H9 (cell line): ENCODE measurements around the gene LIMS1. TPM values are rescaled to one million over a fixed set of nuclear protein-coding genes. Genes with fewer than 3 reads are reported as not detected.
"Not testable (repeated sequence)": the region's sequence is repeated elsewhere in the genome, so short reads cannot be mapped to it uniquely, and the experiment has no call there.

Experiments used
- DNase-seq: peaks from one replicate; pipeline ENCODE4 v3.0.0-alpha.2; 2017
- H2AFZ ChIP-seq: one replicate; pipeline ENCODE4 v1.6.1; 2013; ENCODE audit warnings: mild to moderate bottlenecking, low read length, control low read depth, moderate library complexity
- H2AK5ac ChIP-seq: 2 replicates; pipeline ENCODE4 v1.6.1; 2013; ENCODE audit warnings: low read length, control low read depth, mixed read lengths; ENCODE audit not compliant: insufficient read length
- H2BK120ac ChIP-seq: one replicate; pipeline ENCODE4 v1.6.1; 2013; ENCODE audit warnings: low read depth, mild to moderate bottlenecking, low read length, control low read depth, inconsistent platforms; ENCODE audit not compliant: poor library complexity, severe bottlenecking
- H2BK12ac ChIP-seq: 2 replicates; pipeline ENCODE4 v1.6.1; 2013; ENCODE audit warnings: low read length, control low read depth, mixed read lengths, low read depth; ENCODE audit not compliant: insufficient read length
- H2BK15ac ChIP-seq: 2 replicates; pipeline ENCODE4 v1.6.1; 2013; ENCODE audit warnings: low read depth, low read length, control low read depth
- H2BK20ac ChIP-seq: one replicate; pipeline ENCODE4 v1.6.1; 2013; ENCODE audit warnings: low read depth, mild to moderate bottlenecking, low read length, control low read depth, inconsistent platforms; ENCODE audit not compliant: poor library complexity, severe bottlenecking
- H2BK5ac ChIP-seq: 2 replicates; pipeline ENCODE4 v1.6.1; 2013; ENCODE audit warnings: low read length, control low read depth, mixed read lengths; ENCODE audit not compliant: insufficient read length
- H3K14ac ChIP-seq: 2 replicates; pipeline ENCODE4 v1.6.1; 2013; ENCODE audit warnings: low read length, control low read depth; ENCODE audit not compliant: insufficient read depth
- H3K18ac ChIP-seq: 2 replicates; pipeline ENCODE4 v1.6.1; 2013; ENCODE audit warnings: low read depth, mild to moderate bottlenecking, mixed read lengths, low read length, control low read depth; ENCODE audit not compliant: insufficient read length
- H3K23ac ChIP-seq: 2 replicates; pipeline ENCODE4 v1.6.1; 2013; ENCODE audit warnings: low read length, control low read depth, mixed read lengths, low read depth; ENCODE audit not compliant: insufficient read length
- H3K23me2 ChIP-seq: 2 replicates; pipeline ENCODE4 v1.6.1; 2013; ENCODE audit warnings: low read depth, mild to moderate bottlenecking, mixed read lengths, low read length, control low read depth; ENCODE audit not compliant: insufficient read length, poor library complexity, severe bottlenecking
- H3K27ac ChIP-seq: 2 replicates; pipeline ENCODE4 v1.5.1; 2013; ENCODE audit warnings: low read length, control low read depth, mixed read lengths, low read depth; ENCODE audit not compliant: insufficient read length
- H3K27me3 ChIP-seq: 2 replicates; pipeline ENCODE4 v1.6.1; 2013; ENCODE audit warnings: low read length, control low read depth, inconsistent platforms; ENCODE audit not compliant: insufficient read depth
- H3K4ac ChIP-seq: 2 replicates; pipeline ENCODE4 v1.6.1; 2013; ENCODE audit warnings: low read depth, mild to moderate bottlenecking, control low read depth, inconsistent platforms, low read length, moderate library complexity
- H3K4me1 ChIP-seq: 2 replicates; pipeline ENCODE4 v1.6.1; 2013; ENCODE audit warnings: low read length, control low read depth, inconsistent platforms; ENCODE audit not compliant: insufficient read depth
- H3K4me2 ChIP-seq: 2 replicates; pipeline ENCODE4 v1.6.1; 2013; ENCODE audit warnings: low read length, control low read depth, mixed read lengths; ENCODE audit not compliant: insufficient read length, insufficient read depth
- H3K56ac ChIP-seq: 2 replicates; pipeline ENCODE4 v1.6.1; 2013; ENCODE audit warnings: low read depth, mild to moderate bottlenecking, mixed read lengths, low read length, control low read depth; ENCODE audit not compliant: insufficient read length
- H3K79me1 ChIP-seq: 2 replicates; pipeline ENCODE4 v1.6.1; 2013; ENCODE audit warnings: low read depth, mild to moderate bottlenecking, moderate library complexity, low read length, control low read depth, inconsistent platforms; ENCODE audit not compliant: insufficient read depth, poor library complexity, severe bottlenecking
- H3K79me2 ChIP-seq: 2 replicates; pipeline ENCODE4 v1.6.1; 2013; ENCODE audit warnings: low read length, control low read depth, inconsistent platforms; ENCODE audit not compliant: insufficient read depth
- H3K9ac ChIP-seq: 2 replicates; pipeline ENCODE4 v1.6.1; 2013; ENCODE audit warnings: low read length, control low read depth, mixed read lengths; ENCODE audit not compliant: insufficient read length; ENCODE audit errors: extremely low read depth
- H3K9me3 ChIP-seq: one replicate; pipeline ENCODE4 v1.6.1; 2013; ENCODE audit warnings: low read depth, low read length, inconsistent platforms; ENCODE audit not compliant: control insufficient read depth
- H3T11ph ChIP-seq: one replicate; pipeline ENCODE4 v1.6.1; 2013; ENCODE audit warnings: mild to moderate bottlenecking, low read length, control low read depth, inconsistent platforms
- H4K20me1 ChIP-seq: one replicate; pipeline ENCODE4 v1.6.1; 2013; ENCODE audit not compliant: control insufficient read depth, insufficient read length, insufficient read depth
- H4K5ac ChIP-seq: 2 replicates; pipeline ENCODE4 v1.6.1; 2013; ENCODE audit warnings: low read depth, mild to moderate bottlenecking, mixed read lengths, low read length, control low read depth; ENCODE audit not compliant: insufficient read length
- H4K8ac ChIP-seq: replicated peaks from 2 replicates; pipeline ENCODE4 v1.6.1; 2013; ENCODE audit warnings: low read length, control low read depth, mixed read lengths, low read depth; ENCODE audit not compliant: insufficient read length
- H4K91ac ChIP-seq: 2 replicates; pipeline ENCODE4 v1.6.1; 2013; ENCODE audit warnings: low read depth, mild to moderate bottlenecking, moderate library complexity, mixed read lengths, low read length, control low read depth; ENCODE audit not compliant: insufficient read length
- H3K27ac Mint-ChIP-seq, 3 experiments: 2 replicates in 2 of 3; 3 replicates in 1 of 3; pipeline ENCODE4 v1.8.0; 2020 to 2021; ENCODE audit warnings: mixed read lengths in 3 of 3, mild to moderate bottlenecking in 1 of 3, moderate library complexity in 1 of 3
- H3K27me3 Mint-ChIP-seq: 2 replicates; pipeline ENCODE4 v1.8.0; 2021; ENCODE audit warnings: low read depth, mild to moderate bottlenecking, moderate library complexity, mixed read lengths
- H3K36me3 Mint-ChIP-seq, 3 experiments: 2 replicates in 2 of 3; 3 replicates in 1 of 3; pipeline ENCODE4 v1.8.0; 2020 to 2021; ENCODE audit warnings: low read depth in 3 of 3, mixed read lengths in 3 of 3; ENCODE audit not compliant: insufficient read depth in 1 of 3
- H3K4me1 Mint-ChIP-seq, 2 experiments: 2 replicates each; pipeline ENCODE4 v1.8.0; 2020; ENCODE audit warnings: mixed read lengths in 2 of 2
- H3K4me3 Mint-ChIP-seq, 2 experiments: 2 replicates in 1 of 2; 3 replicates in 1 of 2; pipeline ENCODE4 v1.8.0; 2020 to 2021; ENCODE audit warnings: mild to moderate bottlenecking in 2 of 2, mixed read lengths in 2 of 2, moderate library complexity in 1 of 2
- H3K9me3 Mint-ChIP-seq, 2 experiments: 2 replicates in 1 of 2; 3 replicates in 1 of 2; pipeline ENCODE4 v1.8.0; 2020; ENCODE audit warnings: mild to moderate bottlenecking in 2 of 2, mixed read lengths in 2 of 2, moderate library complexity in 1 of 2
- WGBS: extraction: QIAGEN DNeasy Blood & Tissue Kit; methylation state at CpG from one replicate; pipeline ENCODE4 v1.1.7; 2013; ENCODE audit warnings: missing lambda C conversion rate, low lambda C conversion rate, mixed read lengths; ENCODE audit not compliant: insufficient read length; ENCODE audit errors: extremely low coverage; 5-methylcytosine and 5-hydroxymethylcytosine counted together
- total RNA-seq: library from RNA; stranded (reverse); gene quantifications from 2 replicates; pipeline ENCODE4 v1.2.1, GENCODE V29; 2021

Gene LIMS1
- total RNA-seq, 1 experiment from 2014 or later, result 37.7 TPM

DNA sequence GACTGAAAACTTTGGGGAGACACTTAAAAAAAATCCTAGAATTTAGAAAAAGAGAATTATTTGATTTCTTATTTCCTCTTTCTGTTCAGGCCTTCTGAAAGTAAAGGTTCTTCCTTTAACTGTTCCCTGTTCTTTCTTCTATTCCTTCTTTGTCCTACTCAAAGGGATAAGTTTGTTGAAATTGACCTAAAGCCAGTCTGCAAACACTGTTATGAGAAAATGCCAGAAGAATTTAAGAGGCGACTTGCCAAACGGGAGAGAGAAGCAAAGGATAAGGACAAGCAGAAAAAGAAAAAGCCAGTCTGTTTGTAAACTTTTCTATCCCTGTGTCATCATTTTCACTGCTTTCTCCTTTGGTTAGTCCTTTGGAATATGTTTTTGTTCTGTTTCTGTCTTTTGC is 146.5 kb downstream of the LIMS1 start:
- H3K9me3 ChIP-seq, H3K18ac ChIP-seq, H3K4me1 ChIP-seq, H3K4me2 ChIP-seq, H2BK20ac ChIP-seq, H3K27me3 Mint-ChIP-seq, H4K8ac ChIP-seq, H2AFZ ChIP-seq, H3K14ac ChIP-seq, H3K27ac Mint-ChIP-seq, H4K5ac ChIP-seq, H3K79me2 ChIP-seq, H3K56ac ChIP-seq, H3K27me3 ChIP-seq, H2BK120ac ChIP-seq, H3K9me3 Mint-ChIP-seq, H3K23ac ChIP-seq, H2BK5ac ChIP-seq, H4K20me1 ChIP-seq, H3K4me3 Mint-ChIP-seq, H3K9ac ChIP-seq, H3K4me1 Mint-ChIP-seq, H3K4ac ChIP-seq, H2BK12ac ChIP-seq, H2AK5ac ChIP-seq, H4K91ac ChIP-seq, DNase-seq, H3T11ph ChIP-seq, H2BK15ac ChIP-seq, H3K27ac ChIP-seq, H3K79me1 ChIP-seq, H3K23me2 ChIP-seq: not testable (repeated sequence)
- peaks cover 0 to 13% (median 4%) of the 10 kb centered on the region in 3 experiments; a peak in 2 of 7 replicates for H3K36me3 Mint-ChIP-seq
- WGBS, result no CpG with 5 or more reads among the region's 2 CpGs

DNA sequence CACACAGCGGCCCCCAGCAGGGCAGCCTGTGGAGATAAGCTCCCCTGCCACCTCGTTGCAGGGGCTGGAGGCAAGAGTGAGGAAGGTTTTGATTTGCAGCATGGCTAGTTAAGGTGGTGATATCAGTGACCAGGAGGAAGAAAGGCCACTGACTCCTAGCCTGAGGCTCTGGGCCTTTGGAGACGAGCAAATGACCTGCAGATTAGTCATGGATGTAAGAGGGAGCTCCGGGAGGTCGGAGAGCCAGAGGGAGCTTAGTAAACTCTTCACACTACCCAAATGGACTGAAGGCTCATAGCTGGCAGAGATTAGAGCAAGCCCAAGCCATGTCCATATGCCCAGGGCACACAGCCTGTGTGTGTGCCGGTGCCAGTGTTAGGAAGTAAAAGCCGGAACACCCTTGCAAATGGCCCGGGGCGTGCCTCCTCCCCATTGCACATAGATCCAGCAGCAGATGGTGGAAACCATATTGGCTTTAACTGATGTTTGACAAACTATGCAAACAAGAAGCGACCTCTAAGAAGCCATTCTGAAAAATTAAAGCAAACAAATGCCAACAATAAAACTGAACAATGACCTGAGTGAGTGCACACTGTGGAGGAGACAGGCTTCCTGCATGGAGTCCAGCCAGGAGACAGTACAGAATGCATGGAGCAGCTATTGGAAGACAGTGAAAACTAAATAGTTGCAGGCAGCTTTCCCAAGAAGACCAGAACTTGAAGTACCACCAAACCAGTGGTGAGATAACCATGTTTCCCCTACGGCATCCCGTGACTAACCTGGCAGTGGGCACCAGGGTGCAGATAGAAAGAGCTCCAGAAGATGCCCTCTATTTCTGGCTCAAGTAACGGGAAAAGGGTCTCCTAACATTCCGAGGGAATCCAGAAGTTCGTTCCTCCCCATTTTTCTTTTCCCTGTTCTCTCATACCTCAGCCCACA is 154.8 kb downstream of the LIMS1 start:
- H3K36me3 Mint-ChIP-seq, H3K27me3 ChIP-seq, H4K91ac ChIP-seq, H3K23me2 ChIP-seq, H3K4me1 ChIP-seq, DNase-seq, H2BK12ac ChIP-seq, H4K20me1 ChIP-seq, H3K4me2 ChIP-seq, H3K9me3 ChIP-seq, H3K4me3 Mint-ChIP-seq, H3K18ac ChIP-seq, H2BK5ac ChIP-seq, H3K14ac ChIP-seq, H2BK120ac ChIP-seq, H3K4ac ChIP-seq, H4K5ac ChIP-seq, H3K4me1 Mint-ChIP-seq, H3K79me1 ChIP-seq, H3T11ph ChIP-seq, H4K8ac ChIP-seq, H2AK5ac ChIP-seq, H3K79me2 ChIP-seq, H3K9me3 Mint-ChIP-seq, H3K23ac ChIP-seq, H3K27ac ChIP-seq, H2BK15ac ChIP-seq, H3K9ac ChIP-seq, H3K27me3 Mint-ChIP-seq, H3K56ac ChIP-seq, H3K27ac Mint-ChIP-seq, H2BK20ac ChIP-seq, H2AFZ ChIP-seq: not testable (repeated sequence)
- WGBS, result no CpG with 5 or more reads among the region's 15 CpGs
